H1 (cell line): ENCODE data around the gene RAPGEF5. TPM values are rescaled to one million over a fixed set of nuclear protein-coding genes. Genes with fewer than 3 reads are reported as not detected.

ENCODE experiments used
- CTCF ChIA-PET: fragments of 300-600 bp; sonication (Branson Sonifier 250); formaldehyde crosslinking; loops from one replicate; lab custom pipeline; 2021; ENCODE audit not compliant: partially characterized antibody; lab: Charles Lee
- POLR2A ChIA-PET: fragments of 300-600 bp; sonication (Branson Sonifier 250); formaldehyde crosslinking; loops from one replicate; lab custom pipeline; 2021; ENCODE audit warnings: inconsistent platforms; ENCODE audit not compliant: partially characterized antibody; lab: Charles Lee
- DNase-seq, 2 experiments: peaks; one replicate each; pipeline versions ENCODE4 v3.0.0 to v3.0.0-alpha.2; 2010 to 2022; ENCODE audit warnings: low spot score in 2 of 2, low read depth in 1 of 2, mixed read lengths in 1 of 2
- FAIRE-seq: peaks from 2 replicates; lab custom pipeline; 2011; peaks lifted over from hg19 to GRCh38; lab: Jason Lieb, UNC
- H2AFZ ChIP-seq: 2 replicates; pipeline ENCODE4 v1.8.1; 2012; ENCODE audit warnings: low read length, inconsistent platforms
- H2AK5ac ChIP-seq: 2 replicates; pipeline ENCODE4 v1.6.1; 2013; ENCODE audit warnings: low read depth, low read length
- H2BK120ac ChIP-seq: replicated peaks from 2 replicates; pipeline ENCODE3; 2013; ENCODE audit warnings: low read depth, low read length, inconsistent platforms
- H2BK12ac ChIP-seq: 2 replicates; pipeline ENCODE4 v1.6.1; 2013; ENCODE audit warnings: low read depth, low read length
- H2BK15ac ChIP-seq: 2 replicates; pipeline ENCODE4 v1.6.1; 2013; ENCODE audit warnings: low read length
- H2BK20ac ChIP-seq: 2 replicates; pipeline ENCODE4 v1.6.1; 2013; ENCODE audit warnings: low read length
- H2BK5ac ChIP-seq: 2 replicates; pipeline ENCODE4 v1.6.1; 2013; ENCODE audit warnings: low read depth, low read length
- H3K14ac ChIP-seq: 2 replicates; pipeline ENCODE4 v1.6.1; 2013; ENCODE audit warnings: inconsistent platforms; ENCODE audit not compliant: insufficient read length
- H3K18ac ChIP-seq: 2 replicates; pipeline ENCODE4 v1.6.1; 2013; ENCODE audit warnings: low read length; ENCODE audit errors: extremely low read depth
- H3K23ac ChIP-seq: 2 replicates; pipeline ENCODE4 v1.6.1; 2013; ENCODE audit warnings: inconsistent platforms; ENCODE audit not compliant: insufficient read length
- H3K23me2 ChIP-seq: 2 replicates; pipeline ENCODE4 v1.6.1; 2013; ENCODE audit warnings: low read depth, low read length
- H3K27ac ChIP-seq: 2 replicates; pipeline ENCODE4 v1.6.1; 2011; ENCODE audit warnings: low read depth, low read length, inconsistent platforms
- H3K27me3 ChIP-seq, 4 experiments: replicated peaks in 1 of 4; 1 replicate in 1 of 4; 2 replicates in 3 of 4; pipeline versions ENCODE4 v1.6.1 to v1.8.1; 2011 to 2013; ENCODE audit warnings: low read length in 3 of 4, mild to moderate bottlenecking in 3 of 4, inconsistent platforms in 2 of 4, mixed read lengths in 2 of 4, moderate library complexity in 1 of 4; ENCODE audit not compliant: control insufficient read depth in 3 of 4, insufficient read depth in 3 of 4; ENCODE audit errors: extremely low read depth in 1 of 4
- H3K36me3 ChIP-seq, 4 experiments: 2 replicates each; pipeline versions ENCODE4 v1.6.1 to v1.8.1; 2011 to 2013; ENCODE audit warnings: mild to moderate bottlenecking in 4 of 4, low read length in 3 of 4, moderate library complexity in 2 of 4, control low read depth in 1 of 4, inconsistent platforms in 1 of 4; ENCODE audit not compliant: insufficient read depth in 4 of 4, control insufficient read depth in 2 of 4
- H3K4ac ChIP-seq: replicated peaks from 2 replicates; pipeline ENCODE3; 2013; ENCODE audit warnings: low read length, low read depth, mixed read lengths, inconsistent platforms; ENCODE audit not compliant: insufficient read length
- H3K4me1 ChIP-seq, 4 experiments: replicated peaks in 1 of 4; 1 replicate in 1 of 4; 2 replicates in 3 of 4; pipeline versions ENCODE4 v1.6.1 to v1.8.1; 2011 to 2013; ENCODE audit warnings: low read length in 3 of 4, inconsistent platforms in 2 of 4, mixed read lengths in 1 of 4; ENCODE audit not compliant: insufficient read depth in 4 of 4, control insufficient read depth in 3 of 4
- H3K4me2 ChIP-seq, 2 experiments: 2 replicates each; pipeline versions ENCODE4 v1.6.1 to v1.8.1; 2011 to 2013; ENCODE audit warnings: low read depth in 2 of 2, low read length in 2 of 2, control low read depth in 1 of 2, inconsistent platforms in 1 of 2, mild to moderate bottlenecking in 1 of 2; ENCODE audit not compliant: insufficient read depth in 1 of 2
- H3K4me3 ChIP-seq, 4 experiments: fragments of 200-600, 300-600 bp in 1 of 4; sonication (generic), shearing (Covaris generic), sonication (Bioruptor Twin) in 1 of 4; 2 replicates each; pipeline versions ENCODE4 v1.5.1 to v1.8.1; 2011 to 2016; ENCODE audit warnings: low read length in 4 of 4, low read depth in 3 of 4, control low read depth in 2 of 4, inconsistent platforms in 2 of 4, mild to moderate bottlenecking in 2 of 4, mixed read lengths in 1 of 4, moderate library complexity in 1 of 4; ENCODE audit not compliant: insufficient read depth in 2 of 4; ENCODE audit errors: extremely low read depth in 1 of 4
- H3K56ac ChIP-seq: replicated peaks from 2 replicates; pipeline ENCODE3; 2013; ENCODE audit warnings: low read depth, mild to moderate bottlenecking, mixed read lengths, low read length, inconsistent platforms; ENCODE audit not compliant: insufficient read length
- H3K79me1 ChIP-seq: 2 replicates; pipeline ENCODE4 v1.6.1; 2013; ENCODE audit warnings: low read depth, low read length, control low read depth
- H3K79me2 ChIP-seq, 2 experiments: 2 replicates each; pipeline versions ENCODE4 v1.6.1 to v1.8.1; 2012 to 2013; ENCODE audit warnings: low read length in 2 of 2, mild to moderate bottlenecking in 2 of 2, inconsistent platforms in 1 of 2; ENCODE audit not compliant: insufficient read depth in 2 of 2, control insufficient read depth in 1 of 2
- H3K9ac ChIP-seq, 4 experiments: replicated peaks in 1 of 4; 1 replicate in 1 of 4; 2 replicates in 3 of 4; pipeline versions ENCODE4 v1.6.1 to v1.8.1; 2011 to 2013; ENCODE audit warnings: low read depth in 3 of 4, low read length in 3 of 4, control low read depth in 2 of 4, mild to moderate bottlenecking in 2 of 4, moderate library complexity in 2 of 4, inconsistent platforms in 1 of 4; ENCODE audit errors: extremely low read depth in 1 of 4
- H3K9me3 ChIP-seq, 2 experiments: 2 replicates each; pipeline versions ENCODE4 v1.6.1 to v1.8.1; 2012 to 2013; ENCODE audit warnings: mild to moderate bottlenecking in 2 of 2, moderate library complexity in 2 of 2, control low read depth in 1 of 2, inconsistent platforms in 1 of 2, low read depth in 1 of 2, low read length in 1 of 2, mixed read lengths in 1 of 2; ENCODE audit not compliant: insufficient read depth in 2 of 2
- H4K20me1 ChIP-seq, 2 experiments: replicated peaks in 1 of 2; 2 replicates each; pipeline versions ENCODE3 to v1.8.1; 2011 to 2013; ENCODE audit warnings: inconsistent platforms in 2 of 2, low read length in 2 of 2, mild to moderate bottlenecking in 1 of 2; ENCODE audit not compliant: insufficient read depth in 2 of 2, control insufficient read depth in 1 of 2
- H4K5ac ChIP-seq: 2 replicates; pipeline ENCODE4 v1.6.1; 2013; ENCODE audit warnings: low read length, low read depth, mixed read lengths, inconsistent platforms; ENCODE audit not compliant: insufficient read length
- H4K8ac ChIP-seq: 2 replicates; pipeline ENCODE4 v1.8.0; 2013; ENCODE audit warnings: mild to moderate bottlenecking, moderate library complexity, low read length, inconsistent platforms; ENCODE audit not compliant: insufficient read depth; ENCODE audit errors: extremely low read depth
- H4K91ac ChIP-seq: replicated peaks from 2 replicates; pipeline ENCODE3; 2013; ENCODE audit warnings: low read length, mixed read lengths, inconsistent platforms; ENCODE audit not compliant: insufficient read length
- ASH2L ChIP-seq: fragments of 200-600, 300-600 bp; sonication (generic); IDR thresholded peaks from one replicate; pipeline ENCODE4 v1.7.1; 2017; ENCODE audit warnings: low read length
- BRCA1 ChIP-seq: IDR thresholded peaks from 2 replicates; pipeline ENCODE4 v1.6.1; 2012; ENCODE audit warnings: low read depth, low read length, improper control_type of control experiment
- CEBPB ChIP-seq: IDR thresholded peaks from 2 replicates; pipeline ENCODE4 v1.6.1; 2012; ENCODE audit warnings: low read depth, low read length
- CHD2 ChIP-seq: IDR thresholded peaks from 2 replicates; pipeline ENCODE4 v1.6.1; 2012; ENCODE audit warnings: low read length, improper control_type of control experiment
- E2F6 ChIP-seq: IDR thresholded peaks from 2 replicates; pipeline ENCODE4 v1.6.1; 2012; ENCODE audit warnings: inconsistent platforms
- RNF2 ChIP-seq: fragments of 200-900, 300-1000 bp; sonication (generic); IDR thresholded peaks from 2 replicates; pipeline ENCODE4 v1.7.1; 2016; ENCODE audit warnings: borderline replicate concordance, low read depth, mild to moderate bottlenecking, antibody characterized with exemption, low read length; ENCODE audit not compliant: poor library complexity, severe bottlenecking; ENCODE audit errors: missing control alignments
- SP1 ChIP-seq: IDR thresholded peaks from 2 replicates; pipeline ENCODE4 v1.6.1; 2011; ENCODE audit warnings: low read depth, low read length
- SP4 ChIP-seq: IDR thresholded peaks from 2 replicates; pipeline ENCODE4 v1.6.1; 2012; ENCODE audit warnings: low read length, inconsistent platforms
- TAF7 ChIP-seq: optimal IDR thresholded peaks from 2 replicates; pipeline ENCODE3; 2011; ENCODE audit warnings: low read depth, mild to moderate bottlenecking, inconsistent platforms, low read length, moderate library complexity, borderline replicate concordance
- TCF12 ChIP-seq: IDR thresholded peaks from 2 replicates; pipeline ENCODE4 v1.6.1; 2011; ENCODE audit warnings: low read depth, mild to moderate bottlenecking, low read length
- YY1 ChIP-seq: IDR thresholded peaks from 2 replicates; pipeline ENCODE4 v1.6.1; 2011; ENCODE audit warnings: low read depth, mild to moderate bottlenecking, low read length
- ZNF274 ChIP-seq: IDR thresholded peaks from 2 replicates; pipeline ENCODE4 v1.7.0; 2012; ENCODE audit warnings: low read length, borderline replicate concordance; ENCODE audit errors: extremely low read depth
- WGBS, 2 experiments: shearing (Covaris generic) in 1 of 2; methylation state at CpG; one replicate each; pipeline versions ENCODE4 v1.1.6 to v1.1.7; 2013 to 2015; ENCODE audit warnings: low lambda C conversion rate in 2 of 2, mixed read lengths in 2 of 2, inconsistent platforms in 1 of 2, low coverage in 1 of 2, missing lambda C conversion rate in 1 of 2; ENCODE audit not compliant: insufficient replicate concordance in 2 of 2, insufficient coverage in 1 of 2, insufficient read length in 1 of 2; ENCODE audit errors: extremely low coverage in 1 of 2, missing lambda C conversion rate in 1 of 2; 5-methylcytosine and 5-hydroxymethylcytosine counted together
- polyA plus RNA-seq, 7 experiments: library from polyadenylated mRNA; depleted of rRNA in 3 of 7; stranded (reverse) in 5 of 7; unstranded in 2 of 7; fragments of >200 nt in 5 of 7; fragments of 200-250 nt in 2 of 7; gene quantifications; 1 replicate in 5 of 7; 2 replicates in 1 of 7; 4 replicates in 1 of 7; pipeline versions ENCODE4 v1.2.1 to v1.2.3, GENCODE V29; 2011 to 2013; ENCODE audit warnings: missing spikeins in 2 of 7, mixed read lengths in 2 of 7
- total RNA-seq: library from RNA; stranded (reverse); fragmentation: NEBNext Ultra II Directional; extraction: Animal tissue kit (Norgen Biotek cat#: 25700); gene quantifications from 2 replicates; pipeline ENCODE4 v1.2.1, GENCODE V29; 2021

The RAPGEF5 gene
- total and polyA plus RNA-seq, 2 of the 8 experiments (the other 6 are each of a cell fraction or from before 2014, with no cell fraction given) = 4.4 to 22.9 TPM

GRCh38 chr7:22141355-22141754, 215.6 kb downstream of the RAPGEF5 start:
- TF ChIP-seq TCF12 (no peak), ASH2L (no peak), BRCA1 (no peak), SP1 (no peak), SP4 (no peak), TAF7 (no peak), CEBPB (no peak), RNF2 (no peak), YY1 (no peak), E2F6 (no peak), ZNF274 (no peak), CHD2 (no peak)
- Histone ChIP-seq H2BK12ac (no peak overlapping the region), H3K23me2 (no peaks in the 10 kb centered on the region), H2BK5ac (0 out of 2 replicates have a peak overlapping the region, but pooled peaks have one; percentile 13), H3K9ac (no peak overlapping the region; a peak in 2 of 7 replicates), H2BK120ac (no peak overlapping the region), H3K36me3 (peaks cover 0 to 32% (median 14%) of the 10 kb centered on the region in 4 experiments; a peak in 5 of 8 replicates), H3K4me2 (peak overlapping the region in 1 of 2 experiments; percentile 34; a peak in 1 of 4 replicates), H3K79me2 (no peaks in the 10 kb centered on the region), H4K91ac (peak overlapping the region; percentile 15), H3K79me1 (no peaks in the 10 kb centered on the region), H3K4me3 (no peak overlapping the region), H3K23ac (no peak overlapping the region), H2AFZ (no peak overlapping the region), H3K56ac (no peak overlapping the region), H4K8ac (no peak overlapping the region), H3K18ac (no peak overlapping the region), H3K27me3 (no peaks in the 10 kb centered on the region), H2BK15ac (no peak overlapping the region), H4K20me1 (no peaks in the 10 kb centered on the region), H4K5ac (no peak overlapping the region), H3K9me3 (no peaks in the 10 kb centered on the region; a peak in 1 of 4 replicates), H3K14ac (no peak overlapping the region), H2BK20ac (no peak overlapping the region), H3K4ac (peak overlapping the region; percentile 10), H2AK5ac (no peak overlapping the region), H3K4me1 (peaks cover 4 to 18% (median 10%) of the 10 kb centered on the region in 4 experiments), H3K27ac (peak overlapping the region; percentile 12; the same call in 1 of the 2 replicates)
- 87% methylated on average over 3 of the region's 3 CpGs; no CpG with 5 or more reads in 1 of the 2 experiments for WGBS, 2 experiments
- no peak for DNase-seq
- POLR2A ChIA-PET = no interaction called here
- FAIRE-seq = no peak
- CTCF ChIA-PET = interaction anchor here (0.8 to 6.4 kb wide), 7 partner anchors 12 to 162 kb away, joined by 3 to 58 read pairs (median 5); no protein-coding TSS in a partner anchor
